ENCODE results near the gene CTAG1A. TPM values are rescaled to one million over a fixed set of nuclear protein-coding genes. Genes with fewer than 3 reads are reported as not detected.
A peak's percentile ranks its signal among the peaks of the same experiment; 100 is the strongest.

The CTAG1A gene
- total RNA-seq, 2 donors from 2014 or later, result not detected

DNA sequence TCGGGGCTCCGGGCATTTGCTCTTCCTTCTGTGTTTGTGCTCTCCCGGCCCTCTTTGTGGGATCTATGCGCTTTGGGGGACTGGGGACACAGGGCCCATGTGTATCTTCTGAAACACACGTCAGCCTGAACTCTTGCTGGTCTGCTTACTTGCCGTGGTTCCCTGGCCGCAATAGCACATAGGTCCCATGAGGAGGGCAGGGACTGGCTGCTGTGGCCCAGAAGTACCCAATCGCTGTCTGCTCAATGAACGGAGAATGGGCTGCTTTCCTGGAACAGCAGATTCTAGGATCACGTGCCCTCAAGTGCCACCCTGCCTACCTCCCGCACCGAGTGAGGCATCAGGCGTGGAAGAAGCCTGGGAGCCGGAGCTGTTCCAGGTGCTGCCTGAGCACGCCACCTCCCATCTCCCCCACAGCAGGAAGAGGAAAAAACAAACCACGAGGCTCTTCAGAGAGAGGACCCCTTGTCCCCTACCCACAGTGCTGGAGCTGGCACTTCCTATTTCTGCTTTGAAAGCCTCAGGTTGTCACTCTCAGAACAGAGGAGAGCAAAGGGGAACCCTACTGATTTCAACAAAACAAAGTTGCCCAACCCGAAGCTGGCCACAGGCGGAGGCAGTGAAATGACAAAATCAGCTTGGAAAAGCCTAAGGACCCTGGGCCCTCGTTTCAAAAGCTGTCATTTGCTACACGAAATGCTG, 42.1 kb upstream of the CTAG1A start:
- Mint-ChIP-seq H3K4me3 (no peak overlapping the region), H3K36me3 (ENCODE audit: low read depth) (peaks cover 23% of the 10 kb centered on the region), H3K9me3 (peaks cover 54% of the 10 kb centered on the region), H3K27ac (no peak overlapping the region), H3K4me1 (peaks cover 4% of the 10 kb centered on the region), H3K27me3 (ENCODE audit: insufficient read depth) (no peaks in the 10 kb centered on the region)
- 91 to 100% methylated on average over 3 to 19 of the region's 20 CpGs for WGBS, 2 experiments (ENCODE audit: insufficient coverage in 1 of 2, insufficient read length in 1 of 2)
- Histone ChIP-seq H3K4me1 (ENCODE audit: control insufficient read depth, insufficient read depth, low read length) (no peaks in the 10 kb centered on the region), H3K27me3 (ENCODE audit: control insufficient read depth, insufficient read depth, low read length, poor library complexity, severe bottlenecking) (no peaks in the 10 kb centered on the region), H3K9me3 (ENCODE audit: control insufficient read depth, low read length) (no peaks in the 10 kb centered on the region), H3K4me3 (ENCODE audit: low read length) (no peak overlapping the region), H3K36me3 (ENCODE audit: control insufficient read depth, insufficient read depth, low read length) (peaks cover 13% of the 10 kb centered on the region), H3K9ac (ENCODE audit: extremely low read depth, low read length, poor library complexity, severe bottlenecking) (no peak overlapping the region), H3K27ac (ENCODE audit: low read depth, low read length) (no peak overlapping the region)
- TF ChIP-seq, protein P1, sequence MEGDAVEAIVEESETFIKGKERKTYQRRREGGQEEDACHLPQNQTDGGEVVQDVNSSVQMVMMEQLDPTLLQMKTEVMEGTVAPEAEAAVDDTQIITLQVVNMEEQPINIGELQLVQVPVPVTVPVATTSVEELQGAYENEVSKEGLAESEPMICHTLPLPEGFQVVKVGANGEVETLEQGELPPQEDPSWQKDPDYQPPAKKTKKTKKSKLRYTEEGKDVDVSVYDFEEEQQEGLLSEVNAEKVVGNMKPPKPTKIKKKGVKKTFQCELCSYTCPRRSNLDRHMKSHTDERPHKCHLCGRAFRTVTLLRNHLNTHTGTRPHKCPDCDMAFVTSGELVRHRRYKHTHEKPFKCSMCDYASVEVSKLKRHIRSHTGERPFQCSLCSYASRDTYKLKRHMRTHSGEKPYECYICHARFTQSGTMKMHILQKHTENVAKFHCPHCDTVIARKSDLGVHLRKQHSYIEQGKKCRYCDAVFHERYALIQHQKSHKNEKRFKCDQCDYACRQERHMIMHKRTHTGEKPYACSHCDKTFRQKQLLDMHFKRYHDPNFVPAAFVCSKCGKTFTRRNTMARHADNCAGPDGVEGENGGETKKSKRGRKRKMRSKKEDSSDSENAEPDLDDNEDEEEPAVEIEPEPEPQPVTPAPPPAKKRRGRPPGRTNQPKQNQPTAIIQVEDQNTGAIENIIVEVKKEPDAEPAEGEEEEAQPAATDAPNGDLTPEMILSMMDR (conservative IDR thresholded peaks at IDR 0.05), result no peak
- DNase-seq, result no peak

DNA sequence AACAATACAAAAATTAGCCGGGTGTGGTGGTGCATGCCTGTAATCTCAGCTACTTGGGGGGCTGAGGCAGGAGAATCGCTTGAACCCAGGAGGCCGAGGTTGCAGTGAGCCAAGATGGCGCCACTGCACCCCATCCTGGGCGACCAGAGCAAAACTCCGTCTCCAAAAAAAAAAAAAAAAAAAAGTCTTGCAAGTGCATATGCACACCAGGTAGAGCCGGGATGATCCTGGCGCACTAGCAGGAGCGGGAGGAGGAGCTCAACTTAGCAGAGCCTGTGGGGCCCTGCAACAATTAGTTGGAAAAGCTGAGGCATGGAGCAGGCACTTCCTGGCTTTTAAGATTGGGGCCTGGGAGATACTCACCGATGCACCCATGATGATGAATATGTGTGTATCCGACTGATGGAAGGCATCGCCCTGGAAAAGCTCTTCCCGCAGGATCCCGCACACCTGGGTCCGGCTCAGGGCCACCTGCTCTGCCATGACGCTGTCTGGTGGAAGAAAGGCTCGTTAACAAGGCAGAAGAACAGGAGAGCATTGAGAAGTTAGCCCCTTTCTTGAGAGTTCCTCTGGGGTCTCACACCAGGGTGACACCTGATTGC, 39.2 kb upstream of the CTAG1A start:
- TF ChIP-seq, protein P1 (conservative IDR thresholded peaks at IDR 0.05), result no peak
- peaks cover 13% of the 10 kb centered on the region for H3K36me3 ChIP-seq (ENCODE audit: control insufficient read depth, insufficient read depth, low read length)
- H3K9ac ChIP-seq (ENCODE audit: extremely low read depth, low read length, poor library complexity, severe bottlenecking), result no peak overlapping the region
- no peak overlapping the region for H3K27ac ChIP-seq (ENCODE audit: low read depth, low read length)
- no peaks in the 10 kb centered on the region for H3K9me3 ChIP-seq (ENCODE audit: control insufficient read depth, low read length)
- H3K4me1 ChIP-seq (ENCODE audit: control insufficient read depth, insufficient read depth, low read length), result no peaks in the 10 kb centered on the region
- Mint-ChIP-seq H3K9me3 (peaks cover 56% of the 10 kb centered on the region), H3K4me3 (peak overlapping the region; percentile 85), H3K27me3 (ENCODE audit: insufficient read depth) (no peaks in the 10 kb centered on the region), H3K27ac (peak overlapping the region; percentile 68), H3K4me1 (peaks cover 7% of the 10 kb centered on the region), H3K36me3 (ENCODE audit: low read depth) (peaks cover 22% of the 10 kb centered on the region)
- H3K4me3 ChIP-seq (ENCODE audit: low read length), result peak overlapping the region; percentile 88
- WGBS, 2 experiments (ENCODE audit: insufficient coverage in 1 of 2, insufficient read length in 1 of 2), result 93% methylated on average over 17 of the region's 17 CpGs; no CpG with 5 or more reads in 1 of the 2 experiments
- DNase-seq, result no peak
- no peaks in the 10 kb centered on the region for H3K27me3 ChIP-seq (ENCODE audit: control insufficient read depth, insufficient read depth, low read length, poor library complexity, severe bottlenecking)

DNA sequence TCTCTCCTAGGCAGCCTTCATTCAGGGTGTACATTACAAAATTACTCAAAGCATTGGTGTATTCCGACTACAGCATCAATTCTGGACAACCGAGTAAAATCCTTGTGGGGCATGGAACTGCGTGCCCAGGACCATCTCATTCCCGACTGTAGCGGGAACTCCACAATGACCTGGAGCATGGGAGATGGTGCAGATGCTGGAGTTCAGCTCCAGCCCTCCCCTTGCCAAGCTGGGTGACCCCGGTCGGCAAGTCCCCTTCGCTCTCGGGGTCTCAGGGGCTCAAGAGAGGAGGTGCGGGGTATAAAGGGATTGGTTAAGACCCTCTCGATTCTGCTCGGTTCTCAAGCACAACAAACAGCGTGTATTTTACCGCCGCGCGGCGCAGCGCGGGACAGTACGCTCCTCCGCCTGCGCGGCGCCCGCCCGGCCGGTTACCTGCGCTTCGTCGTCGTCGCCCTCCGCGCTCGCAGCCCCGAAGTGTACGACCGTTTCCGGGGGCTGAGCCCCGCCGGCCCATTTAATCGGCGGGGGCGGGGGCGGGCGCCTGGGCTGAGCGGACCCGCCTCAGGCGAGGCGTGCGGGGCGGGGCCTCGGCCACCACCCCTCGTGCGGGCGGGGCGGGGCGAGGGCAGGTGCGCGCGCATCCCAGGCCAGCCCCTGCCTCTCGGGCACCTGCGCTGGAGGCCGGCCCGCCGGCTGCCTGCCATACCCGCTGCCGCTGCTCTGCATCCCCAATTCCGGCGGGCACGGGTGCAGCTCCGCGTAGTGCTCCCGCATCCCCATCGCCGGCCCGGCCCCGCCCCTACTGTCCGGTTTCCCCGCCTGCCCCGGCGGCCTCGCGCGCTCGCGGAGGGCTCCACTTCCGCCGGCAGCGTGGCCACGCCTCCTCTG, 38.3 kb upstream of the CTAG1A start, which contains the start of gene G6PD:
Gene G6PD, minus strand, starts transcription at position 493 of the 891 bp plus-strand sequence. CDS start 691 bp downstream, outside the sequence.
- Histone ChIP-seq H3K4me1 (ENCODE audit: control insufficient read depth, insufficient read depth, low read length) (no peaks in the 10 kb centered on the region), H3K36me3 (ENCODE audit: control insufficient read depth, insufficient read depth, low read length) (peaks cover 13% of the 10 kb centered on the region), H3K9ac (ENCODE audit: extremely low read depth, low read length, poor library complexity, severe bottlenecking) (peak within 1 kb of the TSS; percentile 71), H3K27ac (ENCODE audit: low read depth, low read length) (peak within 1 kb of the TSS; percentile 78), H3K27me3 (ENCODE audit: control insufficient read depth, insufficient read depth, low read length, poor library complexity, severe bottlenecking) (no peaks in the 10 kb centered on the region), H3K9me3 (ENCODE audit: control insufficient read depth, low read length) (no peaks in the 10 kb centered on the region), H3K4me3 (ENCODE audit: low read length) (peak within 1 kb of the TSS; percentile 97)
- peaks cover 7% of the 10 kb centered on the region for H3K4me1 Mint-ChIP-seq
- peak; percentile 91 for DNase-seq
- peaks cover 22% of the 10 kb centered on the region for H3K36me3 Mint-ChIP-seq (ENCODE audit: low read depth)
- WGBS, 2 experiments (ENCODE audit: insufficient coverage in 1 of 2, insufficient read length in 1 of 2), result 0% methylated on average over 8 to 92 of the region's 92 CpGs
- H3K4me3 Mint-ChIP-seq, result peak within 1 kb of the TSS; percentile 85
- TF ChIP-seq, protein P1 (conservative IDR thresholded peaks at IDR 0.05), result no peak
- no peaks in the 10 kb centered on the region for H3K27me3 Mint-ChIP-seq (ENCODE audit: insufficient read depth)
- H3K9me3 Mint-ChIP-seq, result peaks cover 58% of the 10 kb centered on the region
- peak within 1 kb of the TSS; percentile 96 for H3K27ac Mint-ChIP-seq
